Mucosa of stomach (tissue), 1 donor: ENCODE measurements around the gene PHACTR1.

ENCODE experiments used
- H3K27me3 ChIP-seq: one replicate; pipeline ENCODE4 v1.7.0; 2013; ENCODE audit warnings: mild to moderate bottlenecking, low read length; ENCODE audit not compliant: control insufficient read depth, insufficient read depth
- H3K36me3 ChIP-seq: one replicate; pipeline ENCODE4 v1.7.0; 2013; ENCODE audit warnings: low read length; ENCODE audit not compliant: control insufficient read depth, insufficient read depth
- H3K4me1 ChIP-seq: one replicate; pipeline ENCODE4 v1.7.0; 2013; ENCODE audit warnings: mild to moderate bottlenecking, low read length; ENCODE audit not compliant: control insufficient read depth, insufficient read depth
- H3K4me3 ChIP-seq: one replicate; pipeline ENCODE4 v1.7.0; 2013; ENCODE audit warnings: low read length
- H3K9ac ChIP-seq: one replicate; pipeline ENCODE4 v1.7.0; 2013; ENCODE audit warnings: mild to moderate bottlenecking, low read length, moderate library complexity
- H3K9me3 ChIP-seq: one replicate; pipeline ENCODE4 v1.7.0; 2013; ENCODE audit warnings: mild to moderate bottlenecking, low read length, moderate library complexity; ENCODE audit not compliant: control insufficient read depth
- donor health status: Pancreatic carcinoma.

PHACTR1 gene

DNA sequence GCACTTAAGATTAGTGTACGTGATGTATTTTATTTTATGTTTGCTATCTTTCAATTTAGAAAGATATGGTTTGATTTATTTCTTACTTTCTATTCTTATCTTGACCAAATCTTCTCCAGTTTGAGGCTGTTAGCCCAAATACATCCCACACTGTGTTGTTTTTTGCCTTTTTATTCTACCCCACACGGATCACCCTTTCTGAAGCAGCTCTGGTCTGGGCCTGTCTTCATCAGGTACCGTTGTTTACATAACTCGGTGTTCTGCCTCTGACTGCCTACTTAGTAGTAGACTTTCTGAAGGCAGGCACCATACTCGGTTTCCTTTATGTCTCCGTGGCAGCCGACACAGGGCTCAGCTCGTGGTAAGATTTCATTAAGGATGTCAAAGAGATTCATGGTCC is 95.0 kb downstream of the PHACTR1 start:
- no peaks in the 10 kb centered on the region for H3K9me3 ChIP-seq
- no peak overlapping the region for H3K9ac ChIP-seq
- H3K27me3 ChIP-seq = no peaks in the 10 kb centered on the region

DNA sequence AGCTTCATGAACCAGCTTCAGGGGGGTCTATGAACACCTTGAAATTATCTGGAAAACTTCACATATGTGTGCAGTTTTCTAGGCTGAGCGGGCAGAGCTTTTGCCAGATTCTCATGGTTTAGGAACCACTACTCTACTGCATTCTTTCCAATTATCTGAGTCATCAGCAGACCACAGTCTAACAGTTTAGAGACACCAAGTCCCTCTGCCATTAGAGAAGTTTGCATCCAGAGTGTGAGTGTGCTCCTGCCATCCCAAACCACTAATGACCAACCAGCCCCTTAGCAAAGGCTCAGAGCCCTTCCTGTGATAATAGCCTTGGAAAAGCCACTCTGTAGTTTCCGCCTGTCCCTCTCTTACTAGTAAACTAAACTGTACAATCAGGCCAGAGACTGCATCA is 96.8 kb downstream of the PHACTR1 start:
- Histone ChIP-seq H3K36me3 (no peaks in the 10 kb centered on the region), H3K4me1 (no peaks in the 10 kb centered on the region), H3K27me3 (no peaks in the 10 kb centered on the region), H3K4me3 (no peak overlapping the region), H3K9me3 (no peaks in the 10 kb centered on the region), H3K9ac (no peak overlapping the region)

More for the DNA sequence above, 95.0 kb downstream of the PHACTR1 start:
- Histone ChIP-seq H3K4me1 (no peaks in the 10 kb centered on the region), H3K36me3 (no peaks in the 10 kb centered on the region), H3K4me3 (no peak overlapping the region)

- H3K4me1 ChIP-seq = no peaks in the 10 kb centered on the region
- H3K9ac ChIP-seq = no peak overlapping the region
- H3K27me3 ChIP-seq = no peaks in the 10 kb centered on the region
- H3K36me3 ChIP-seq = no peaks in the 10 kb centered on the region
- no peaks in the 10 kb centered on the region for H3K9me3 ChIP-seq
- H3K4me3 ChIP-seq = no peak overlapping the region
Observed at GRCh38 chr6:12814015-12814414, 97.4 kb downstream of the PHACTR1 start.

DNA sequence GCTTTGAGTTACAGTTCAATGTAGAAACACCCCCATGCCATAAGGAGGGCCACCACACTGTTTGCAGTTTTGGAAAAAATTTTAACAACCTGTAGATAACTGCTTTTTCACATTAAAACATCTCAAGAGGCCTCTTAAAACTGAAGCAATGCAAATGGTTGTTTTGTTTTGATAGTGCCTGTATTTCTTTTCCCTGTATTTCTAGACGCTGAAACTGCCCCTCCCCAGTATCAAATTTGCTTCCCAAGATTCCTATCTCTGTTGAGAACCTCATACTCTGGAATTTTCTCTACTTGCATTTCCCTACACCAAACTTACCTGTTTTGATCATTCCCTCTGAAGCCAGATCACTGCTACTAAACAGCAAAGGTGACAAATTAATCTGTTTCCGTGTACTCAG is 98.5 kb downstream of the PHACTR1 start:
- Histone ChIP-seq H3K4me1 (no peaks in the 10 kb centered on the region), H3K27me3 (no peaks in the 10 kb centered on the region), H3K9ac (no peak overlapping the region), H3K9me3 (no peaks in the 10 kb centered on the region), H3K36me3 (no peaks in the 10 kb centered on the region), H3K4me3 (no peak overlapping the region)

GRCh38 chr6:12815884-12816600 is 99.5 kb downstream of the PHACTR1 start:
- Histone ChIP-seq H3K9me3 (no peaks in the 10 kb centered on the region), H3K36me3 (no peaks in the 10 kb centered on the region), H3K4me1 (no peaks in the 10 kb centered on the region), H3K4me3 (no peak overlapping the region), H3K9ac (no peak overlapping the region), H3K27me3 (no peaks in the 10 kb centered on the region)

DNA sequence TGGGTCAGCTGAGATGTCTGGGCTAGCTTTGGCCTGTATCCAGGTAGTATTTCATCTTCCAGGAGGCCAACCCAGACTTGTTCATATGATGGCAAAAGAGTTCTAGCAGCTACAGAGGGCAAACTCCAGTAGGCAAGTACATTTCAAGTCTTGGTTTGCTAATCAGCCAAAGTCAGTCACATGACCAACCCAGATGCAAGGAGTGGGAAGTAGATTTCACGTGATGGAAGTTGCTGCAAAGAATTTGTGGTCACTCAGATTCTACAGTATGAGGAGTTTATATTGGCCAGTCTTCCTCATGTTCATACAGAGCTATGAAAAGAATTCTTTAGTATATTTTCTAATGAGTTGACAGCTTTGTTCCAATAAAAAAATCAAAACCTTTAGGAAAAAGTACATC is 101.8 kb downstream of the PHACTR1 start:
- no peak overlapping the region for H3K9ac ChIP-seq
- H3K4me3 ChIP-seq = no peak overlapping the region
- no peaks in the 10 kb centered on the region for H3K4me1 ChIP-seq
- H3K36me3 ChIP-seq = no peaks in the 10 kb centered on the region
- no peaks in the 10 kb centered on the region for H3K9me3 ChIP-seq
- no peaks in the 10 kb centered on the region for H3K27me3 ChIP-seq

DNA sequence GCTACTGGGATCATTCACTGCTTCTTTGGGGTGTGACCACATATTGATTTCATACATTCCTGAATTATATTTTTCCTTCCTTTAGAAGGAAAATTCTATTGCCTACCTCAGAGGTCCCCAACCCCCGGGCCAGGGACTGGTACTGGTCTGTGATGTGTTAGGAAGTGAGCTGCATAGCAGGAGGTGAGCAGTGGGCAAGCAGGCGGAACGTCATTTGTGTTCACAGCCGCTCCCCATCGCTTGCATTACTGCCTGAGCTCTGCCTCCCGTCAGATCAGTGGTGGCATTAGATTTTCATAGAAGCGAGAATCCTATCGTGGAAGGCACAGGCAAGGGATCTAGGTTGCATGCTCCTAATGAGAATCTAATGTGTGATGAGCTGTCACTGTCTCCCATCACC is 107.3 kb downstream of the PHACTR1 start:
- no peak overlapping the region for H3K4me3 ChIP-seq
- no peak overlapping the region for H3K9ac ChIP-seq
- H3K36me3 ChIP-seq = no peaks in the 10 kb centered on the region
- no peaks in the 10 kb centered on the region for H3K9me3 ChIP-seq
- H3K27me3 ChIP-seq = no peaks in the 10 kb centered on the region
- H3K4me1 ChIP-seq = no peaks in the 10 kb centered on the region

DNA sequence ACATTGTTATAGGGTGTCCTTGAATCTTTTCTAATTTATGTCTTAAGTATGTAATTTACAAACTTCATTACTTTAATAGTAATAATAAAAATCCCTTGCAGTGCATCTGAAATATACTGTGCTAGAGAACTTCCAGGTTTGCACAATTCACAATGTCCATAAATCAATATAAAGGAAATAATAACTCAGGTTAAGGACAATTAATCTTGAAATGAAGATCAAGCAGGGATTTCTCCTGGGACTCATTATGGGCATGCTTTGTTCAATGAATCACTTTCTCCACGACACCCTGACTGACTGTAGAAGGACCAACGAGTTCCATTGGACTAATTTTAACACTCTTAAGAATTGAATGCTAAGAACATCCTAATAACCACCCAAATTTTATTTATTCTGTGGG is 110.0 kb downstream of the PHACTR1 start:
- no peaks in the 10 kb centered on the region for H3K9me3 ChIP-seq
- H3K9ac ChIP-seq = no peak overlapping the region

DNA sequence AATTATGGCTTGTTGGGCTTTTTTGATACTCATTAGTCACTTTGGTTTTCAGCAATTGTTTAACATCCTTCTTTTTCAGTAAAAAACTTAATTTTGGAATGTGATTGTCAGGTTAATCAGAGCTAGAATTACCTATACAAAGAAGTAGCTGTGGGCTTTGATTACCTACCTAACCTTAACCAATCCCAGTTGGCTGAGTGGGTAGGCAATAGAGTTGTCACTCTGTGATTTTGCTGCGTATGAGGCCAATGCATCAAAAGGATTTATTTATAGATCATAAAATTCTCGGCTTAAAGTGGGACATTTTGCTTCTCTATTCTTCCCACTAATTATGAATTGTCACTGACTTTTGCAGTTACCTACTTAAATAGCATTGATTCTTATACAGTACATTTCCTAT is 111.4 kb downstream of the PHACTR1 start:
- Histone ChIP-seq H3K27me3 (no peaks in the 10 kb centered on the region), H3K9me3 (no peaks in the 10 kb centered on the region), H3K4me3 (no peak overlapping the region), H3K36me3 (no peaks in the 10 kb centered on the region), H3K4me1 (no peaks in the 10 kb centered on the region), H3K9ac (no peak overlapping the region)

More for the DNA sequence above, 110.0 kb downstream of the PHACTR1 start:
- H3K27me3 ChIP-seq = no peaks in the 10 kb centered on the region
- no peaks in the 10 kb centered on the region for H3K36me3 ChIP-seq
- H3K4me1 ChIP-seq = no peaks in the 10 kb centered on the region
- no peak overlapping the region for H3K4me3 ChIP-seq

DNA sequence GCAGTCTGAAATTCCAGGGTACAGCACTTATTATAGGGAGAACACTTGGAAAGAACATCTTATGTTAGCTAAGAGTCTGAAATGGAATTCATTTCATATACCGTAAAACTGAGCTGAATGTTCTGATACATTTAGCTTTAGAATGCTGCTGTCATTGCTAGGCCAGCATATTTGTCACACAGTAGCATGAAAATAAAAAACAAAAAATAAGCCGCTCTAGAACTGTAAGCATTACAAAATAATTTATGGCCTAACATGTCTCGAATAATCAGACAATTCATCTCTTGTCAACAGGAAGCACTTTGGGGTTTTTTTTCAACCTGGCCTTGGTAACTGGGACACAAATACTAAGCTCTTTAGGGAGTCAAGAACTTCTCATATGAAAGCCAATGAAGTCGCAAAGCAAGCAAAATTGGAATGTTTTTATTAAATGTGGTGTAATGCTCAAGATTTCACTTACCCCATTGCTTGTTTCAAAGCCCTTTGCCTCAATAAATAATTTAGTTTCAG is 115.7 kb downstream of the PHACTR1 start:
- Histone ChIP-seq H3K27me3 (no peaks in the 10 kb centered on the region), H3K36me3 (no peaks in the 10 kb centered on the region), H3K9me3 (no peaks in the 10 kb centered on the region)

DNA sequence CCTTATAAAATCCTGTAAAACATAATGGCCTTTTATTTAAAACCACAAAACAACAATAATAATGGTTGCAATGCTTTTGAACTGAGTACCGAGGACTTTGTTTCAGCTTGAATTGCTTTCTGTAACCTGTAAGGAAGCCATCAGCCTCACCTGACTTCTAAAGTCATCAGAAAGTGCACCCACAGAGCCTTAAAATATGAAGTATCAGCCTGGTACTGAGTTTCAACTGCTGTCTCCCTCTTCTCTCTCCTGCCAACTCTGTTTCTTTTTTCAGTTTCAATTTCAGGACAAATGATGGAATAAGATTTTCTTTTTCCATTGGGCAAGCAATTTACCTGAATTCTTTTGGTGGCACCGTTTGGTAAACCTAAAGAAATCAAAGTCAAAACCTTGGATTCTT is 119.4 kb downstream of the PHACTR1 start:
- Histone ChIP-seq H3K27me3 (no peaks in the 10 kb centered on the region), H3K36me3 (no peaks in the 10 kb centered on the region), H3K9ac (no peak overlapping the region), H3K9me3 (no peaks in the 10 kb centered on the region), H3K4me3 (no peak overlapping the region), H3K4me1 (no peaks in the 10 kb centered on the region)

More for the DNA sequence above, 115.7 kb downstream of the PHACTR1 start:
- no peaks in the 10 kb centered on the region for H3K4me1 ChIP-seq
- H3K9ac ChIP-seq = no peak overlapping the region
- H3K4me3 ChIP-seq = no peak overlapping the region

GRCh38 chr6:12841619-12842018 is 125.1 kb downstream of the PHACTR1 start:
- Histone ChIP-seq H3K9me3 (no peaks in the 10 kb centered on the region), H3K9ac (no peak overlapping the region), H3K36me3 (no peaks in the 10 kb centered on the region), H3K27me3 (no peaks in the 10 kb centered on the region), H3K4me1 (no peaks in the 10 kb centered on the region), H3K4me3 (no peak overlapping the region)

GRCh38 chr6:12842114-12842513 is 125.5 kb downstream of the PHACTR1 start:
- Histone ChIP-seq H3K9me3 (no peaks in the 10 kb centered on the region), H3K36me3 (no peaks in the 10 kb centered on the region), H3K4me1 (no peaks in the 10 kb centered on the region), H3K9ac (no peak overlapping the region), H3K27me3 (no peaks in the 10 kb centered on the region), H3K4me3 (no peak overlapping the region)
